Neural cell (in vitro differentiated cells): ENCODE measurements around the gene SLC10A4.

Experiments
- CTCF ChIP-seq: fragments of 450-650 bp; IDR thresholded peaks from 2 replicates; pipeline ENCODE4 v1.5.1; 2014; ENCODE audit warnings: antibody characterized with exemption, mild to moderate bottlenecking, moderate library complexity; ENCODE audit not compliant: poor library complexity, severe bottlenecking
- EP300 ChIP-seq: fragments of 450-650 bp; conservative IDR thresholded peaks from 2 replicates; pipeline ENCODE4 v1.6.1; 2014; ENCODE audit warnings: antibody characterized with exemption, mild to moderate bottlenecking, moderate library complexity; ENCODE audit not compliant: poor library complexity, severe bottlenecking
- EZH2 ChIP-seq: fragments of 200-600, 300-800 bp; shearing (Covaris generic), sonication (generic); IDR thresholded peaks from 2 replicates; pipeline ENCODE4 v1.6.1; 2014; ENCODE audit warnings: antibody characterized with exemption, low read length, borderline replicate concordance, mild to moderate bottlenecking; ENCODE audit not compliant: insufficient read depth, poor library complexity, severe bottlenecking
- MXI1 ChIP-seq: fragments of 450-650 bp; conservative IDR thresholded peaks from 2 replicates; pipeline ENCODE4 v1.6.1; 2014; ENCODE audit warnings: antibody characterized with exemption, mild to moderate bottlenecking; ENCODE audit not compliant: poor library complexity, severe bottlenecking
- POLR2AphosphoS5 ChIP-seq: IDR thresholded peaks from 2 replicates; pipeline ENCODE4 v1.6.1; 2012
- RAD21 ChIP-seq: fragments of 450-650 bp; conservative IDR thresholded peaks from 2 replicates; pipeline ENCODE4 v1.6.1; 2014; ENCODE audit warnings: antibody characterized with exemption, mild to moderate bottlenecking, moderate library complexity
- REST ChIP-seq: IDR thresholded peaks from 2 replicates; pipeline ENCODE4 v1.6.1; 2012; ENCODE audit warnings: borderline replicate concordance
- SMC3 ChIP-seq: fragments of 450-650 bp; conservative IDR thresholded peaks from 2 replicates; pipeline ENCODE4 v1.6.1; 2014; ENCODE audit warnings: antibody characterized with exemption, mild to moderate bottlenecking, moderate library complexity; ENCODE audit not compliant: poor library complexity

GRCh38 chr4:48470570-48470969 is 12.6 kb upstream of the SLC10A4 start:
- TF ChIP-seq CTCF: no peak
- TF ChIP-seq SMC3: no peak
- TF ChIP-seq POLR2AphosphoS5: peak; percentile 37
- TF ChIP-seq REST: no peak
- TF ChIP-seq EZH2: no peak
- TF ChIP-seq EP300: peak; percentile 73
- no peak for TF ChIP-seq RAD21
- TF ChIP-seq MXI1: no peak
